HEK293 (cell line): Measurements from ENCODE around the gene ATP2A3.

Experiments used
- GLI4 ChIP-seq: fragments of 450-650 bp; formaldehyde crosslinking; IDR thresholded peaks from 2 replicates; pipeline ENCODE4 v1.5.1; 2016; ENCODE audit warnings: missing biosample characterization, missing genetic modification characterization
- GLIS1 ChIP-seq: fragments of 450-650 bp; formaldehyde crosslinking; IDR thresholded peaks from 2 replicates; pipeline ENCODE4 v1.5.1; 2016; ENCODE audit warnings: missing biosample characterization, missing genetic modification characterization
- GLIS2 ChIP-seq: fragments of 450-650 bp; formaldehyde crosslinking; IDR thresholded peaks from 2 replicates; pipeline ENCODE4 v1.5.1; 2016; ENCODE audit warnings: missing biosample characterization, missing genetic modification characterization
- KLF17 ChIP-seq: fragments of 450-650 bp; formaldehyde crosslinking; IDR thresholded peaks from 2 replicates; pipeline ENCODE4 v1.5.1; 2016; ENCODE audit warnings: missing biosample characterization, missing genetic modification characterization
- KLF7 ChIP-seq: fragments of 450-650 bp; formaldehyde crosslinking; IDR thresholded peaks from 2 replicates; pipeline ENCODE4 v1.5.1; 2016; ENCODE audit warnings: missing biosample characterization, missing genetic modification characterization, borderline replicate concordance
- SP3 ChIP-seq: fragments of 450-650 bp; formaldehyde crosslinking; IDR thresholded peaks from 2 replicates; pipeline ENCODE4 v1.5.1; 2016; ENCODE audit warnings: missing biosample characterization, missing genetic modification characterization
- ZBTB17 ChIP-seq: fragments of 450-650 bp; formaldehyde crosslinking; IDR thresholded peaks from 2 replicates; pipeline ENCODE4 v1.5.1; 2016; ENCODE audit warnings: missing biosample characterization, missing genetic modification characterization
- ZBTB26 ChIP-seq: fragments of 450-650 bp; formaldehyde crosslinking; optimal IDR thresholded peaks from 2 replicates; pipeline ENCODE3; 2016; ENCODE audit warnings: missing biosample characterization, mild to moderate bottlenecking, missing genetic modification characterization
- ZEB2 ChIP-seq: fragments of 450-650 bp; formaldehyde crosslinking; IDR thresholded peaks from 2 replicates; pipeline ENCODE4 v1.5.1; 2016; ENCODE audit warnings: missing biosample characterization, missing genetic modification characterization
- ZNF2 ChIP-seq: fragments of 450-650 bp; formaldehyde crosslinking; IDR thresholded peaks from 2 replicates; pipeline ENCODE4 v1.5.1; 2016; ENCODE audit warnings: missing biosample characterization, missing genetic modification characterization
- ZNF324 ChIP-seq: fragments of 450-650 bp; formaldehyde crosslinking; IDR thresholded peaks from 2 replicates; pipeline ENCODE4 v1.5.1; 2016; ENCODE audit warnings: missing biosample characterization, missing genetic modification characterization
- ZNF335 ChIP-seq: fragments of 450-650 bp; formaldehyde crosslinking; conservative IDR thresholded peaks from 2 replicates; pipeline ENCODE4 v1.5.1; 2016; ENCODE audit warnings: missing biosample characterization, missing genetic modification characterization
- ZNF341 ChIP-seq: fragments of 450-650 bp; formaldehyde crosslinking; IDR thresholded peaks from 2 replicates; pipeline ENCODE4; 2016; ENCODE audit warnings: low read depth, missing biosample characterization, missing genetic modification characterization
- ZNF426 ChIP-seq: fragments of 450-650 bp; formaldehyde crosslinking; IDR thresholded peaks from 2 replicates; pipeline ENCODE4 v1.5.1; 2017; ENCODE audit warnings: missing biosample characterization, missing genetic modification characterization, mild to moderate bottlenecking, inconsistent platforms, moderate library complexity
- ZNF501 ChIP-seq: fragments of 450-650 bp; formaldehyde crosslinking; IDR thresholded peaks from 2 replicates; pipeline ENCODE4 v1.5.1; 2016; ENCODE audit warnings: missing biosample characterization, missing genetic modification characterization
- ZNF571 ChIP-seq: fragments of 450-650 bp; formaldehyde crosslinking; IDR thresholded peaks from 2 replicates; pipeline ENCODE4 v1.5.0; 2017; ENCODE audit warnings: missing biosample characterization, missing genetic modification characterization
- ZNF624 ChIP-seq: fragments of 450-650 bp; formaldehyde crosslinking; IDR thresholded peaks from 2 replicates; pipeline ENCODE4 v1.5.1; 2017; ENCODE audit warnings: missing biosample characterization, missing genetic modification characterization
- ZSCAN30 ChIP-seq: fragments of 450-650 bp; IDR thresholded peaks from 2 replicates; pipeline ENCODE4 v1.5.1; 2018; ENCODE audit warnings: missing biosample characterization, mild to moderate bottlenecking, missing genetic modification characterization, moderate library complexity
- ZSCAN5A ChIP-seq: fragments of 450-650 bp; formaldehyde crosslinking; IDR thresholded peaks from 2 replicates; pipeline ENCODE4 v1.5.1; 2016; ENCODE audit warnings: missing biosample characterization, missing genetic modification characterization
- TF ChIP-seq, protein P1 (sequence below): fragments of 450-650 bp; formaldehyde crosslinking; IDR thresholded peaks from 2 replicates; pipeline ENCODE4 v1.5.1; 2016; ENCODE audit warnings: missing biosample characterization, missing genetic modification characterization
- TF ChIP-seq, protein P2 (sequence below): fragments of 450-650 bp; formaldehyde crosslinking; IDR thresholded peaks from 2 replicates; pipeline ENCODE4 v1.5.1; 2016; ENCODE audit warnings: missing biosample characterization, missing genetic modification characterization
- TF ChIP-seq, protein P3 (sequence below): fragments of 450-650 bp; formaldehyde crosslinking; conservative IDR thresholded peaks from 2 replicates; pipeline ENCODE4 v1.5.1; 2016; ENCODE audit warnings: low read depth, missing biosample characterization, missing genetic modification characterization

Gene ATP2A3

DNA sequence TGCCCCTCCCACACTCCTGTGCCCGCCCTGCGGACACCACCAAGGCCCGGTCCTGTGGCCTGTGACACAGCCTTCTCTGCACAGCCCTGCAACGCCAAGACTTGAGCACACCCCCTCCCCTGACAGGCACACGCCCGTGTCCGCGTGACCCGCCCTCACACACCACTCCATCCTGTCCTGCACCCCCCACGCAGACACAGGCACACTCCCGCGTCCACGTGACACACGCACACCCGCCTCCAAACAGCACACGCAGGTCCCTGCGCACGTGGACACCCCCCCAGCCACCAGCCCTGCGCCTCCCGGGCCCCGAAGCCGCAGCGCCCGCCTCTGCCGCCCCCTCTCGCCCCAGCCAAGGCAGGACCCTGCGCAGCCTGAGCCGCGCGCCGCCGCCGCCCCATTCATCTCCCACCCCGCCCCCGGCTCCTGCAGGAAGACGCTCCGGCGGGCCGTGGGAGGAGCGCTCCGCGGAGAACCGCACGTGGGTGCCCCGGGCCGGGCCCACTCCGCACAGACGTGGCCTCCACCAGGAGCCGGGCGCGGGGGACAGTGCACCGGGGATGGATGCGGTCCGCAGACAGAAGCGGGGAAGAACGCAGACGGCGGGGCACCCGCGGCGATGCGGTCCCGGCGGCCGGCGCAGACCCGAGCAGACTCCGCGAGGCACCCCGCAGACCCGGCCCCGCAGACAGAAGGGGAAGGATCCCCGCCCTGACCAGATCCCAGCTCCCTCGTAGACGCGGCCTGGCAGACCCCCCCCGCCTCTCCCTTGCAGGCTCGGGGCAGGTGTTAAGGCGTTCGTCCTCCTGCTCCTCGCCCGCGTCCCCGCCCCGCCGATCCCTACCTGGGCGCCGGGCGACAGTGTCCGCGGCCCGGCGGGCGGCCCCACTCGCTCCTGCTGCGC, 71.9 kb downstream of the ATP2A3 start (continued):
- peak; percentile 99 for TF ChIP-seq ZBTB26 (tag by site-specific recombination)
- TF ChIP-seq ZNF335 (tag by site-specific recombination) = peak; percentile 79
- TF ChIP-seq KLF17 (tag by site-specific recombination) = peak; percentile 100
- TF ChIP-seq GLIS1 (tag by site-specific recombination) = peak; percentile 99
- no peak for TF ChIP-seq ZNF426 (tag by site-specific recombination)
- TF ChIP-seq ZNF341 = peak; percentile 95
- 0 out of 2 replicates have a peak, but pooled peaks have one; percentile 29 for TF ChIP-seq ZBTB17 (tag by site-specific recombination)
- TF ChIP-seq, protein P1, sequence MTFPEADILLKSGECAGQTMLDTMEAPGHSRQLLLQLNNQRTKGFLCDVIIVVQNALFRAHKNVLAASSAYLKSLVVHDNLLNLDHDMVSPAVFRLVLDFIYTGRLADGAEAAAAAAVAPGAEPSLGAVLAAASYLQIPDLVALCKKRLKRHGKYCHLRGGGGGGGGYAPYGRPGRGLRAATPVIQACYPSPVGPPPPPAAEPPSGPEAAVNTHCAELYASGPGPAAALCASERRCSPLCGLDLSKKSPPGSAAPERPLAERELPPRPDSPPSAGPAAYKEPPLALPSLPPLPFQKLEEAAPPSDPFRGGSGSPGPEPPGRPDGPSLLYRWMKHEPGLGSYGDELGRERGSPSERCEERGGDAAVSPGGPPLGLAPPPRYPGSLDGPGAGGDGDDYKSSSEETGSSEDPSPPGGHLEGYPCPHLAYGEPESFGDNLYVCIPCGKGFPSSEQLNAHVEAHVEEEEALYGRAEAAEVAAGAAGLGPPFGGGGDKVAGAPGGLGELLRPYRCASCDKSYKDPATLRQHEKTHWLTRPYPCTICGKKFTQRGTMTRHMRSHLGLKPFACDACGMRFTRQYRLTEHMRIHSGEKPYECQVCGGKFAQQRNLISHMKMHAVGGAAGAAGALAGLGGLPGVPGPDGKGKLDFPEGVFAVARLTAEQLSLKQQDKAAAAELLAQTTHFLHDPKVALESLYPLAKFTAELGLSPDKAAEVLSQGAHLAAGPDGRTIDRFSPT (tag by site-specific recombination) = peak; percentile 72
- TF ChIP-seq ZNF624 (tag by site-specific recombination) = no peak
- TF ChIP-seq ZNF324 (tag by site-specific recombination) = peak; percentile 82
- peak; percentile 58; the same call in 1 of the 2 replicates for TF ChIP-seq GLI4 (tag by site-specific recombination)
- TF ChIP-seq, protein P2, sequence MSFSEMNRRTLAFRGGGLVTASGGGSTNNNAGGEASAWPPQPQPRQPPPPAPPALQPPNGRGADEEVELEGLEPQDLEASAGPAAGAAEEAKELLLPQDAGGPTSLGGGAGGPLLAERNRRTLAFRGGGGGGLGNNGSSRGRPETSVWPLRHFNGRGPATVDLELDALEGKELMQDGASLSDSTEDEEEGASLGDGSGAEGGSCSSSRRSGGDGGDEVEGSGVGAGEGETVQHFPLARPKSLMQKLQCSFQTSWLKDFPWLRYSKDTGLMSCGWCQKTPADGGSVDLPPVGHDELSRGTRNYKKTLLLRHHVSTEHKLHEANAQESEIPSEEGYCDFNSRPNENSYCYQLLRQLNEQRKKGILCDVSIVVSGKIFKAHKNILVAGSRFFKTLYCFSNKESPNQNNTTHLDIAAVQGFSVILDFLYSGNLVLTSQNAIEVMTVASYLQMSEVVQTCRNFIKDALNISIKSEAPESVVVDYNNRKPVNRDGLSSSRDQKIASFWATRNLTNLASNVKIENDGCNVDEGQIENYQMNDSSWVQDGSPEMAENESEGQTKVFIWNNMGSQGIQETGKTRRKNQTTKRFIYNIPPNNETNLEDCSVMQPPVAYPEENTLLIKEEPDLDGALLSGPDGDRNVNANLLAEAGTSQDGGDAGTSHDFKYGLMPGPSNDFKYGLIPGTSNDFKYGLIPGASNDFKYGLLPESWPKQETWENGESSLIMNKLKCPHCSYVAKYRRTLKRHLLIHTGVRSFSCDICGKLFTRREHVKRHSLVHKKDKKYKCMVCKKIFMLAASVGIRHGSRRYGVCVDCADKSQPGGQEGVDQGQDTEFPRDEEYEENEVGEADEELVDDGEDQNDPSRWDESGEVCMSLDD (tag by site-specific recombination) = peak; percentile 61; the same call in 1 of the 2 replicates
- TF ChIP-seq KLF7 = peak; percentile 84
- TF ChIP-seq SP3 (tag by site-specific recombination) = peak; percentile 85
- peak; percentile 78; the same call in 1 of the 2 replicates for TF ChIP-seq ZSCAN5A (tag by site-specific recombination)
- TF ChIP-seq ZNF501 (tag by site-specific recombination) = peak; percentile 28; the same call in 1 of the 2 replicates
- TF ChIP-seq, protein P3, sequence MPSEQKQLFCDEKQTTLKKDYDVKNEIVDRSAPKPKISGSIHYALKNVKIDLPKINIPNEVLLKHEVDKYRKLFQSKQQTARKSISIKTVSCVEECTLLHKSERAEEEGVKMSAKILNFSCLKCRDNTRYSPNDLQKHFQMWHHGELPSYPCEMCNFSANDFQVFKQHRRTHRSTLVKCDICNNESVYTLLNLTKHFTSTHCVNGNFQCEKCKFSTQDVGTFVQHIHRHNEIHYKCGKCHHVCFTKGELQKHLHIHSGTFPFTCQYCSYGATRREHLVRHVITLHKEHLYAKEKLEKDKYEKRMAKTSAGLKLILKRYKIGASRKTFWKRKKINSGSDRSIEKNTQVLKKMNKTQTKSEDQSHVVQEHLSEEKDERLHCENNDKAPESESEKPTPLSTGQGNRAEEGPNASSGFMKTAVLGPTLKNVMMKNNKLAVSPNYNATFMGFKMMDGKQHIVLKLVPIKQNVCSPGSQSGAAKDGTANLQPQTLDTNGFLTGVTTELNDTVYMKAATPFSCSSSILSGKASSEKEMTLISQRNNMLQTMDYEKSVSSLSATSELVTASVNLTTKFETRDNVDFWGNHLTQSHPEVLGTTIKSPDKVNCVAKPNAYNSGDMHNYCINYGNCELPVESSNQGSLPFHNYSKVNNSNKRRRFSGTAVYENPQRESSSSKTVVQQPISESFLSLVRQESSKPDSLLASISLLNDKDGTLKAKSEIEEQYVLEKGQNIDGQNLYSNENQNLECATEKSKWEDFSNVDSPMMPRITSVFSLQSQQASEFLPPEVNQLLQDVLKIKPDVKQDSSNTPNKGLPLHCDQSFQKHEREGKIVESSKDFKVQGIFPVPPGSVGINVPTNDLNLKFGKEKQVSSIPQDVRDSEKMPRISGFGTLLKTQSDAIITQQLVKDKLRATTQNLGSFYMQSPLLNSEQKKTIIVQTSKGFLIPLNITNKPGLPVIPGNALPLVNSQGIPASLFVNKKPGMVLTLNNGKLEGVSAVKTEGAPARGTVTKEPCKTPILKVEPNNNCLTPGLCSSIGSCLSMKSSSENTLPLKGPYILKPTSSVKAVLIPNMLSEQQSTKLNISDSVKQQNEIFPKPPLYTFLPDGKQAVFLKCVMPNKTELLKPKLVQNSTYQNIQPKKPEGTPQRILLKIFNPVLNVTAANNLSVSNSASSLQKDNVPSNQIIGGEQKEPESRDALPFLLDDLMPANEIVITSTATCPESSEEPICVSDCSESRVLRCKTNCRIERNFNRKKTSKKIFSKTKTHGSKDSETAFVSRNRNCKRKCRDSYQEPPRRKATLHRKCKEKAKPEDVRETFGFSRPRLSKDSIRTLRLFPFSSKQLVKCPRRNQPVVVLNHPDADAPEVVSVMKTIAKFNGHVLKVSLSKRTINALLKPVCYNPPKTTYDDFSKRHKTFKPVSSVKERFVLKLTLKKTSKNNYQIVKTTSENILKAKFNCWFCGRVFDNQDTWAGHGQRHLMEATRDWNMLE (tag by site-specific recombination) = no peak
- no peak for TF ChIP-seq ZNF571 (tag by site-specific recombination)
- TF ChIP-seq ZSCAN30 (tag by site-specific recombination) = no peak
- TF ChIP-seq ZEB2 (tag by site-specific recombination) = peak; percentile 87
- TF ChIP-seq ZNF2 = peak; percentile 47; the same call in 1 of the 2 replicates
- TF ChIP-seq GLIS2 (tag by site-specific recombination) = peak; percentile 98
